Calu3 (cell line): ENCODE measurements around the gene MESP1. TPM values are rescaled to one million over a fixed set of nuclear protein-coding genes. Genes with fewer than 3 reads are reported as not detected.

Experiments used
- BruUV-seq: library from RNA; stranded (reverse); fragments of 400-500 nt; replicated peaks from 2 replicates; lab custom pipeline; 2021; lab: Mats Ljungman, UMichigan
- CTCF ChIA-PET: fragments of 300-600 bp; sonication (Branson Sonifier 250); formaldehyde crosslinking; loops from one replicate; lab custom pipeline; 2022; ENCODE audit warnings: antibody characterized with exemption; lab: Charles Lee
- DNase-seq: peaks from one replicate; pipeline ENCODE4 v3.0.0; 2022
- H3K27ac Mint-ChIP-seq: one replicate; pipeline ENCODE4 v1.8.0; 2022; ENCODE audit warnings: mixed read lengths; ENCODE audit not compliant: unreplicated experiment
- H3K27me3 Mint-ChIP-seq: one replicate; pipeline ENCODE4 v1.8.0; 2022; ENCODE audit warnings: mixed read lengths; ENCODE audit not compliant: unreplicated experiment
- H3K36me3 Mint-ChIP-seq: one replicate; pipeline ENCODE4 v1.8.0; 2022; ENCODE audit warnings: mild to moderate bottlenecking, moderate library complexity, mixed read lengths; ENCODE audit not compliant: insufficient read depth, unreplicated experiment
- H3K4me1 Mint-ChIP-seq: one replicate; pipeline ENCODE4 v1.8.0; 2022; ENCODE audit warnings: mild to moderate bottlenecking, low read depth, mixed read lengths; ENCODE audit not compliant: unreplicated experiment
- H3K4me3 Mint-ChIP-seq: one replicate; pipeline ENCODE4 v1.8.0; 2022; ENCODE audit warnings: mild to moderate bottlenecking, low read depth, moderate library complexity, mixed read lengths; ENCODE audit not compliant: unreplicated experiment
- H3K9me3 Mint-ChIP-seq: one replicate; pipeline ENCODE4 v1.8.0; 2022; ENCODE audit warnings: low read depth, mixed read lengths; ENCODE audit not compliant: unreplicated experiment
- intact Hi-C: fragments of 100-400 bp; cut with micrococcal nuclease; formaldehyde crosslinking; loops from one replicate; pipeline ENCODE4 v1.10.0; 2022; ENCODE audit not compliant: unreplicated experiment
- total RNA-seq: library from RNA; stranded (reverse); gene quantifications from 2 replicates; pipeline ENCODE4 v1.2.3, GENCODE V29; 2022
- TF ChIP-seq, protein P1 (sequence below): fragments of 200-600 bp; IDR thresholded peaks from one replicate; pipeline ENCODE4 v1.8.0; 2022; ENCODE audit warnings: antibody characterized with exemption; ENCODE audit not compliant: unreplicated experiment

Gene MESP1
- total RNA-seq, 1 experiment from 2014 or later = 5.3 TPM

GRCh38 chr15:89732451-89733172, 18.4 kb downstream of the MESP1 start:
- no TSS peak for BruUV-seq
- Mint-ChIP-seq H3K4me1 (no peaks in the 10 kb centered on the region), H3K9me3 (no peaks in the 10 kb centered on the region), H3K27me3 (peaks cover 76% of the 10 kb centered on the region), H3K27ac (no peak overlapping the region), H3K36me3 (no peaks in the 10 kb centered on the region), H3K4me3 (no peak overlapping the region)
- TF ChIP-seq, protein P1, sequence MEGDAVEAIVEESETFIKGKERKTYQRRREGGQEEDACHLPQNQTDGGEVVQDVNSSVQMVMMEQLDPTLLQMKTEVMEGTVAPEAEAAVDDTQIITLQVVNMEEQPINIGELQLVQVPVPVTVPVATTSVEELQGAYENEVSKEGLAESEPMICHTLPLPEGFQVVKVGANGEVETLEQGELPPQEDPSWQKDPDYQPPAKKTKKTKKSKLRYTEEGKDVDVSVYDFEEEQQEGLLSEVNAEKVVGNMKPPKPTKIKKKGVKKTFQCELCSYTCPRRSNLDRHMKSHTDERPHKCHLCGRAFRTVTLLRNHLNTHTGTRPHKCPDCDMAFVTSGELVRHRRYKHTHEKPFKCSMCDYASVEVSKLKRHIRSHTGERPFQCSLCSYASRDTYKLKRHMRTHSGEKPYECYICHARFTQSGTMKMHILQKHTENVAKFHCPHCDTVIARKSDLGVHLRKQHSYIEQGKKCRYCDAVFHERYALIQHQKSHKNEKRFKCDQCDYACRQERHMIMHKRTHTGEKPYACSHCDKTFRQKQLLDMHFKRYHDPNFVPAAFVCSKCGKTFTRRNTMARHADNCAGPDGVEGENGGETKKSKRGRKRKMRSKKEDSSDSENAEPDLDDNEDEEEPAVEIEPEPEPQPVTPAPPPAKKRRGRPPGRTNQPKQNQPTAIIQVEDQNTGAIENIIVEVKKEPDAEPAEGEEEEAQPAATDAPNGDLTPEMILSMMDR = no peak
- CTCF ChIA-PET = interaction anchor here (0.6 to 2.1 kb wide), 4 partner anchors 18 to 167 kb away, joined by 3 to 8 read pairs (median 4); no protein-coding TSS in a partner anchor
- no peak for DNase-seq
- intact Hi-C loops = no loop called here

- Mint-ChIP-seq H3K9me3 (no peaks in the 10 kb centered on the region), H3K27ac (no peak overlapping the region), H3K4me3 (no peak overlapping the region), H3K36me3 (no peaks in the 10 kb centered on the region), H3K4me1 (no peaks in the 10 kb centered on the region), H3K27me3 (peaks cover 74% of the 10 kb centered on the region)
- CTCF ChIA-PET = interaction anchor here (0.5 to 2.1 kb wide), 2 partner anchors 30 to 87 kb away, joined by 3 to 8 read pairs; no protein-coding TSS in a partner anchor
- intact Hi-C loops = no loop called here
- no TSS peak for BruUV-seq
- DNase-seq = no peak
- TF ChIP-seq, protein P1 = no peak
Measured at GRCh38 chr15:89731275-89731674, 19.8 kb downstream of the MESP1 start.

DNA sequence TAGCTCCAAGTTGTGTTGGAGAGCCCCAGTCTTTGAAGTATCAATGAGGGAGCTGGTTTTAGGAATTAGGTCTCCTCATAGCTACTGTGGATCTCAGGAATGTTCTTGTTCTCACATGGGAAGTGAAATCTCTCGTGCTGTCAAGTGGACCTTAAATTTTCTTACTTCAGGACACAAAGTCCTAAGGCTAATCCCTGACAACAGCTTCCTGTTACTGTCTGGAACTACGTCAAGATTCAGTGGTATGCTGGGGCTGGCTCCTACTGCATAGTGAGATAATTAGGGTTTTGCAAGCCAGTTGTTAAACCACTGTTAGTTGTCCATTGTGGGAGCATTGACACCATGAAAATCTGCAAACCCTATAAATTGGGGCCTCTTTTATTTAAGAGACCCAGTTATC, 22.8 kb downstream of the MESP1 start:
- Mint-ChIP-seq H3K27ac (no peak overlapping the region), H3K27me3 (peaks cover 49% of the 10 kb centered on the region), H3K4me1 (no peaks in the 10 kb centered on the region), H3K36me3 (no peaks in the 10 kb centered on the region), H3K9me3 (peaks cover 2% of the 10 kb centered on the region), H3K4me3 (no peak overlapping the region)
- CTCF ChIA-PET = no interaction called here
- intact Hi-C loops = no loop called here
- TF ChIP-seq, protein P1 = no peak
- no TSS peak for BruUV-seq
- DNase-seq = no peak

GRCh38 chr15:89725064-89725463, 26.0 kb downstream of the MESP1 start:
- no peak for DNase-seq
- CTCF ChIA-PET = no interaction called here
- BruUV-seq = no TSS peak
- no peak overlapping the region for H3K27ac Mint-ChIP-seq
- no peaks in the 10 kb centered on the region for H3K36me3 Mint-ChIP-seq
- peaks cover 2% of the 10 kb centered on the region for H3K9me3 Mint-ChIP-seq
- H3K4me1 Mint-ChIP-seq = no peaks in the 10 kb centered on the region
- intact Hi-C loops = no loop called here
- TF ChIP-seq, protein P1 = no peak
- peaks cover 27% of the 10 kb centered on the region for H3K27me3 Mint-ChIP-seq
- H3K4me3 Mint-ChIP-seq = no peak overlapping the region
